ENCODE results near the gene SNX15.

GRCh38 chr11:65040520-65040846 is 13.2 kb downstream of the SNX15 start:
- TF ChIP-seq, protein P1, sequence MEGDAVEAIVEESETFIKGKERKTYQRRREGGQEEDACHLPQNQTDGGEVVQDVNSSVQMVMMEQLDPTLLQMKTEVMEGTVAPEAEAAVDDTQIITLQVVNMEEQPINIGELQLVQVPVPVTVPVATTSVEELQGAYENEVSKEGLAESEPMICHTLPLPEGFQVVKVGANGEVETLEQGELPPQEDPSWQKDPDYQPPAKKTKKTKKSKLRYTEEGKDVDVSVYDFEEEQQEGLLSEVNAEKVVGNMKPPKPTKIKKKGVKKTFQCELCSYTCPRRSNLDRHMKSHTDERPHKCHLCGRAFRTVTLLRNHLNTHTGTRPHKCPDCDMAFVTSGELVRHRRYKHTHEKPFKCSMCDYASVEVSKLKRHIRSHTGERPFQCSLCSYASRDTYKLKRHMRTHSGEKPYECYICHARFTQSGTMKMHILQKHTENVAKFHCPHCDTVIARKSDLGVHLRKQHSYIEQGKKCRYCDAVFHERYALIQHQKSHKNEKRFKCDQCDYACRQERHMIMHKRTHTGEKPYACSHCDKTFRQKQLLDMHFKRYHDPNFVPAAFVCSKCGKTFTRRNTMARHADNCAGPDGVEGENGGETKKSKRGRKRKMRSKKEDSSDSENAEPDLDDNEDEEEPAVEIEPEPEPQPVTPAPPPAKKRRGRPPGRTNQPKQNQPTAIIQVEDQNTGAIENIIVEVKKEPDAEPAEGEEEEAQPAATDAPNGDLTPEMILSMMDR (IDR thresholded peaks at IDR 0.05 in 8 of 11, conservative IDR thresholded peaks at IDR 0.05 in 3 of 11), result no peak
- TF ChIP-seq POLR2AphosphoS5 (IDR thresholded peaks at IDR 0.05), result no peak
